Measurements from ENCODE around the gene PRDX2.

DNA sequence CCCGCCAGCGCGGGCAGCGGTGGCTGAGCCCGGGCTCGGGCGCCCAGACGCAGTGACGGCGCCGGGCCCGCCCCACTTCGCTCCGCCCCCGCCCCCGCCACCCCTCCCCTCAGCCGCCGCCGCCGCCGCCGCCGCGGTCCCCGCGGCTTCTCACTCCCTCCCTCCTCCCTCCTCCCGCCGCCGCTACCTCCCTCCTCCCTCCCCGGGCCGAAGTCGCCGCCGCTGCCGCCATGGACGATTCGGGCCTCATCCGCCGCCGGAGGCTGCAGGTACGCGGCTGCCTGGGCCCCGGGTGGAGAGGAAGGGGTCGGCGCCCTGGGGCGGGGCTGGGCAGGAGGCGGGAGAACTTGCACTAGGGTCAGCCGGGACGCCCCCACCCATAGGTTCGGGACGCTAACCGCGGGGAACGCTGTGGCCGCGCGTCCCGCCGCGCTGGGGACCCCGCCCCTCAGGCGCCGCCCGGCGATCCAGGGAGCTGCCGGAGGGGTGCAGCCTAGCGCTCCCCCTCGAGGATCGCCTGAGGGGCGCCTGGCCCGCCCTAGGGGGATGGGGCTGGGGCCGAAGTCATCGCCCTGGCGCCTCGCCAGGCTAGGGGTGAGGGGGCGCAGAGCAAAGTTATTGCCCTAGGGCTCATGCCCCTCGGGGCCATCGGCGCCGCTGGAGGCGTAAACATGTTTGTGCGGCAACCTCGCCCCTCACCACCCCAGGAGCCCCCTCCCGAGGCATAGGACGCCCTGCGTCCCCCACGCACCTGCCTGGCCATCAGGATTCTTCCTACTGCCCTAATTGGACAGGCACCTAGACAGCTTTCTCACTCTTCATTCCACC is 32.4 kb upstream of the PRDX2 start:
- TF ChIP-seq ZNF274 (IDR thresholded peaks at IDR 0.05; ENCODE audit: low read depth, low read length) (no peak), YY1 (IDR thresholded peaks at IDR 0.05; ENCODE audit: insufficient read depth, insufficient read length) (no peak)

Measured in NT2/D1 (cell line).